ENCODE results near the gene BICDL2.

DNA sequence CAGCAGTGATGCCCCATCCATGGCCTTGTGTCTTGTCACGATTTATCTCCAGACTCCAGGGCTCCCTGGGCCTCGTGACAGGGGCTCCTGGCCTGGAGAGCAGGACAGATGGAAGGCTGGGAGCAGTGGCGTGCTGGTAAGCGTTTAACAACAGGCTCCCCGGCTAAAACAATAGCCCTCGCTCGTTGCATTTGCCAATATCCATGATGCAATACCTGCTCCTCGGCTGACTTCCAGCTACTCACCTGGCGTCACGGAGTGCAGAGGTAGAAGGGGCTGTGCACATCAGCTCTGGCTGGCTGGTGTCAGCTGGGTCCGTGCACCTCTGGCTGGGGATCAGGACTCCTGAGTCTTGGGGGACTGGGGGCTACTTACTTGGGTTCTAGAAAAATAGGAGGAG, 1.5 kb upstream of the BICDL2 start:
- TF ChIP-seq POLR2A (IDR thresholded peaks at IDR 0.05) (no peak), POLR2AphosphoS5 (IDR thresholded peaks at IDR 0.05) (peak in 2 of 3 donors; percentile 17 to 43)
- TF ChIP-seq, protein P1, sequence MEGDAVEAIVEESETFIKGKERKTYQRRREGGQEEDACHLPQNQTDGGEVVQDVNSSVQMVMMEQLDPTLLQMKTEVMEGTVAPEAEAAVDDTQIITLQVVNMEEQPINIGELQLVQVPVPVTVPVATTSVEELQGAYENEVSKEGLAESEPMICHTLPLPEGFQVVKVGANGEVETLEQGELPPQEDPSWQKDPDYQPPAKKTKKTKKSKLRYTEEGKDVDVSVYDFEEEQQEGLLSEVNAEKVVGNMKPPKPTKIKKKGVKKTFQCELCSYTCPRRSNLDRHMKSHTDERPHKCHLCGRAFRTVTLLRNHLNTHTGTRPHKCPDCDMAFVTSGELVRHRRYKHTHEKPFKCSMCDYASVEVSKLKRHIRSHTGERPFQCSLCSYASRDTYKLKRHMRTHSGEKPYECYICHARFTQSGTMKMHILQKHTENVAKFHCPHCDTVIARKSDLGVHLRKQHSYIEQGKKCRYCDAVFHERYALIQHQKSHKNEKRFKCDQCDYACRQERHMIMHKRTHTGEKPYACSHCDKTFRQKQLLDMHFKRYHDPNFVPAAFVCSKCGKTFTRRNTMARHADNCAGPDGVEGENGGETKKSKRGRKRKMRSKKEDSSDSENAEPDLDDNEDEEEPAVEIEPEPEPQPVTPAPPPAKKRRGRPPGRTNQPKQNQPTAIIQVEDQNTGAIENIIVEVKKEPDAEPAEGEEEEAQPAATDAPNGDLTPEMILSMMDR (IDR thresholded peaks at IDR 0.05) = no peak

All from breast epithelium (tissue), 3 donors.